ENCODE results near the gene NCKAP1.
"Not testable (repeated sequence)": the region's sequence is repeated elsewhere in the genome, so short reads cannot be mapped to it uniquely, and the experiment has no call there.

NCKAP1 gene

GRCh38 chr2:183038341-183039300 lies at the start of gene NCKAP1:
Gene NCKAP1 (minus strand): TSS chr2:183038457. CDS start chr2:183038099, 358 bp downstream.
- DNase-seq: peak; percentile 91 to 93

- no peak for DNase-seq
These were observed 43.7 kb upstream of the NCKAP1 start for GRCh38 chr2:183081911-183082310.

GRCh38 chr2:183079139-183079775 lies 41.0 kb upstream of the NCKAP1 start:
- DNase-seq: no peak

- DNase-seq: peak; percentile 88 to 92
These were observed 40.3 kb upstream of the NCKAP1 start, which contains the start of gene DUSP19 for GRCh38 chr2:183078464-183079138. Gene DUSP19 (plus strand): TSS chr2:183078747. CDS start chr2:183078934, 187 bp downstream.

- DNase-seq: no peak
These were observed 39.9 kb upstream of the NCKAP1 start for GRCh38 chr2:183078163-183078463.

- DNase-seq: no peak
These were observed 33.9 kb upstream of the NCKAP1 start for GRCh38 chr2:183072177-183072576.

- peak; percentile 1 to 2 for DNase-seq
These were observed 32.9 kb upstream of the NCKAP1 start for GRCh38 chr2:183070942-183071844.

GRCh38 chr2:183069174-183069573 lies 30.9 kb upstream of the NCKAP1 start:
- no peak for DNase-seq

- DNase-seq: no peak
These were observed 30.3 kb upstream of the NCKAP1 start for GRCh38 chr2:183068561-183068960.

- DNase-seq: no peak
These were observed 24.8 kb upstream of the NCKAP1 start for GRCh38 chr2:183063083-183063482.

- DNase-seq: no peak
These were observed 22.4 kb upstream of the NCKAP1 start for GRCh38 chr2:183060571-183061231.

- no peak for DNase-seq
These were observed 21.3 kb upstream of the NCKAP1 start for GRCh38 chr2:183059561-183059960.

- DNase-seq: no peak
These were observed 19.2 kb upstream of the NCKAP1 start for GRCh38 chr2:183057333-183057985.

GRCh38 chr2:183049420-183049819 lies 11.2 kb upstream of the NCKAP1 start:
- no peak for DNase-seq

GRCh38 chr2:183047486-183048125 lies 9.3 kb upstream of the NCKAP1 start:
- not testable (repeated sequence) for DNase-seq

- DNase-seq: not testable (repeated sequence)
These were observed 5.3 kb upstream of the NCKAP1 start for GRCh38 chr2:183043580-183043979.

- no peak for DNase-seq
These were observed 2.3 kb upstream of the NCKAP1 start for GRCh38 chr2:183040604-183041003.

- peak; percentile 24 to 34 for DNase-seq
These were observed 510 bp downstream of the NCKAP1 start for GRCh38 chr2:183037553-183038340.

GRCh38 chr2:183037074-183037552 lies 1.1 kb downstream of the NCKAP1 start:
- DNase-seq: no peak

Data from stimulated activated CD4-positive, alpha-beta T cell treated with anti-CD3 and anti-CD28 coated beads, Interleukin-2, amount 100 ng/mL, for 48 hours (primary cell).